Cardiac fibroblast (primary cell): ENCODE data around the gene CAB39L.

Source experiments
- DNase-seq, 2 donors: peaks; one replicate each; pipeline versions ENCODE4 v3.0.0 to v3.0.0-alpha.2; 2010; ENCODE audit warnings: low read depth in 2 of 2
- H3K4me3 ChIP-seq, 2 donors: replicated peaks in 1 of 2; 1 replicate in 1 of 2; 2 replicates in 1 of 2; pipeline ENCODE4 v1.5.1; 2011; ENCODE audit warnings: low read depth in 2 of 2, low read length in 2 of 2, mild to moderate bottlenecking in 2 of 2, moderate library complexity in 1 of 2
- CTCF ChIP-seq: IDR thresholded peaks from one replicate; pipeline ENCODE4 v1.5.1; 2011; ENCODE audit warnings: low read depth, mild to moderate bottlenecking, low read length, inconsistent platforms

The CAB39L gene

GRCh38 chr13:49371943-49372613, 71.8 kb downstream of the CAB39L start:
- no peak overlapping the region for H3K4me3 ChIP-seq
- TF ChIP-seq CTCF = no peak
- DNase-seq = no peak

GRCh38 chr13:49370371-49370770, 73.5 kb downstream of the CAB39L start:
- H3K4me3 ChIP-seq = no peak overlapping the region
- DNase-seq = no peak
- TF ChIP-seq CTCF = no peak

- H3K4me3 ChIP-seq = no peak overlapping the region
- no peak for TF ChIP-seq CTCF
- no peak for DNase-seq
Measured at GRCh38 chr13:49369866-49370265, 74.0 kb downstream of the CAB39L start.

- TF ChIP-seq CTCF = no peak
- H3K4me3 ChIP-seq = no peak overlapping the region
- no peak for DNase-seq
Measured at GRCh38 chr13:49368688-49369087, 75.2 kb downstream of the CAB39L start.

- peak in 1 of 2 donors; percentile 59 for DNase-seq
- TF ChIP-seq CTCF = no peak
- no peak overlapping the region for H3K4me3 ChIP-seq
Measured at GRCh38 chr13:49367640-49368422, 76.0 kb downstream of the CAB39L start.

- DNase-seq = peak in 1 of 2 donors; percentile 52
- H3K4me3 ChIP-seq = no peak overlapping the region
- TF ChIP-seq CTCF = no peak
Measured at GRCh38 chr13:49366841-49367240, 77.0 kb downstream of the CAB39L start.
